BJ (cell line): Measurements from ENCODE around the gene MMEL1. TPM values are rescaled to one million over a fixed set of nuclear protein-coding genes. Genes with fewer than 3 reads are reported as not detected.

Experiments
- CTCF ChIA-PET: fragments of 350-600 bp; formaldehyde crosslinking; extraction: SDS; loops from one replicate; lab custom pipeline; 2021; ENCODE audit warnings: antibody characterized with exemption, inconsistent platforms; lab: Yijun Ruan, JAX
- POLR2A ChIA-PET: fragments of 300-600 bp; sonication (Branson Sonifier 250); formaldehyde crosslinking; extraction: SDS; loops from one replicate; lab custom pipeline; 2021; ENCODE audit warnings: antibody characterized with exemption; lab: Charles Lee
- DNase-seq: peaks from one replicate; pipeline ENCODE4 v3.0.0-alpha.2; 2011; ENCODE audit warnings: low read depth
- H3K27me3 ChIP-seq: 2 replicates; pipeline ENCODE4 v1.6.0; 2011; ENCODE audit warnings: low read length; ENCODE audit not compliant: control insufficient read depth, insufficient read depth
- H3K36me3 ChIP-seq: 2 replicates; pipeline ENCODE4 v1.5.1; 2011; ENCODE audit warnings: low read length; ENCODE audit not compliant: control insufficient read depth, insufficient read depth
- H3K4me3 ChIP-seq: 2 replicates; pipeline ENCODE4 v1.5.1; 2011; ENCODE audit warnings: low read depth, mild to moderate bottlenecking, control low read depth, low read length
- CTCF ChIP-seq: IDR thresholded peaks from 2 replicates; pipeline ENCODE4 v1.5.1; 2011; ENCODE audit warnings: low read depth, mild to moderate bottlenecking, control low read depth, inconsistent platforms, low read length, moderate library complexity; ENCODE audit not compliant: insufficient read depth
- polyA plus RNA-seq: library from polyadenylated mRNA; depleted of rRNA; stranded (reverse); fragments of >200 nt; gene quantifications from 2 replicates; pipeline ENCODE4 v1.2.3, GENCODE V29; 2011

Gene MMEL1
- polyA plus RNA-seq, 1 experiment = 0.17 TPM

- H3K27me3 ChIP-seq = no peaks in the 10 kb centered on the region
- peaks cover 2% of the 10 kb centered on the region; the same call in 1 of the 2 replicates for H3K36me3 ChIP-seq
- DNase-seq = no peak
- ChIA-PET POLR2A (no interaction called here), CTCF (no interaction called here)
- H3K4me3 ChIP-seq = no peak overlapping the region
- TF ChIP-seq CTCF = no peak
Measured at GRCh38 chr1:2591233-2591580, 41.6 kb downstream of the MMEL1 start.

GRCh38 chr1:2590233-2591141, 42.3 kb downstream of the MMEL1 start:
- no peak overlapping the region for H3K4me3 ChIP-seq
- H3K36me3 ChIP-seq = peaks cover 2% of the 10 kb centered on the region; the same call in 1 of the 2 replicates
- DNase-seq = no peak
- TF ChIP-seq CTCF = no peak
- CTCF ChIA-PET = no interaction called here
- POLR2A ChIA-PET = no interaction called here
- H3K27me3 ChIP-seq = no peaks in the 10 kb centered on the region

- POLR2A ChIA-PET = no interaction called here
- DNase-seq = no peak
- TF ChIP-seq CTCF = no peak
Measured at GRCh38 chr1:2589431-2590232, 43.2 kb downstream of the MMEL1 start.

GRCh38 chr1:2588661-2589430, 44.0 kb downstream of the MMEL1 start:
- Histone ChIP-seq H3K27me3 (no peaks in the 10 kb centered on the region), H3K36me3 (peaks cover 2% of the 10 kb centered on the region; the same call in 1 of the 2 replicates), H3K4me3 (no peak overlapping the region)
- ChIA-PET POLR2A (no interaction called here), CTCF (no interaction called here)
- no peak for DNase-seq
- no peak for TF ChIP-seq CTCF

More at GRCh38 chr1:2589431-2590232, 43.2 kb downstream of the MMEL1 start:
- H3K36me3 ChIP-seq = peaks cover 2% of the 10 kb centered on the region; the same call in 1 of the 2 replicates
- no peak overlapping the region for H3K4me3 ChIP-seq
- CTCF ChIA-PET = no interaction called here
- H3K27me3 ChIP-seq = no peaks in the 10 kb centered on the region
